PC-9 (cell line): ENCODE measurements around the gene PGAM1.

Source experiments
- EZH2 ChIP-seq: fragments of 200-600 bp; sonication (generic); IDR thresholded peaks from 2 replicates; pipeline ENCODE4 v1.8.0; 2017; ENCODE audit warnings: antibody characterized with exemption, low read depth
- TF ChIP-seq, protein P1 (sequence below): fragments of 200-600 bp; sonication (generic); conservative IDR thresholded peaks from 2 replicates; pipeline ENCODE4 v1.6.1; 2017; ENCODE audit warnings: mixed run types, antibody characterized with exemption, mild to moderate bottlenecking, moderate library complexity

DNA sequence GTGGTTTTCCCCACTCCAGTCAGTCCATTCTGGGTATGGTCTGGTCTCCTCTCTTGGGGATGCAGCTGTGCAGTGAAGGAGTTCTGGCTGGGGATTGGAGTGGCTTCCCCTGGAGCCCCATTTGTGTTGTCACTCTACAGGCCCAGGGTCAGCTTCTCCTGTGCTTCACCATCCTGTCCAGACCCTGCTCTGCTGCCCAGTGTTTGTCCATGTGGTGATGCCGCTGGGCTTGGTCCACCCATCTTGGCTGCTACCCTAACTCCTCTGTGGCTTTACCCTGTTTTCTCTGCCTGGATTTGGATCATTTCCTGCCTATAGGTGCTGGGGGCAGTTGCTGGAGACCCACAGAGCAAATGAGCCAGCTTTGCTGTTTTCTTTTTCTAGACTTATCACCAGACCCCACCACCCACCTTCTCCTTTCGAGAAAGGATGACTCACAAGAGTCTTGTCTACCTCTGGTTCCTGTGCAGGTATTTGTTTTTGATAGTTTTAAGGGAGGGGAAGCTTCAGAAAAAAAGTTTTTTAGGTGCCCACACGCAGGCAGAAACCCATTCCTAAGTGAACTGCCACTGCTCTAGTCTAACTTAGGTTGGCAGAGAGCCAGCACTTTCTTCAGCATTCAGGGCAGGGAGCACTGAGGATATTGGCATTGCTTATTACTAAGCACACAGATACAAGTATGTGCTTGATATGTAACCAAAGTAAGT lies 28.5 kb downstream of the PGAM1 start:
- TF ChIP-seq, protein P1, sequence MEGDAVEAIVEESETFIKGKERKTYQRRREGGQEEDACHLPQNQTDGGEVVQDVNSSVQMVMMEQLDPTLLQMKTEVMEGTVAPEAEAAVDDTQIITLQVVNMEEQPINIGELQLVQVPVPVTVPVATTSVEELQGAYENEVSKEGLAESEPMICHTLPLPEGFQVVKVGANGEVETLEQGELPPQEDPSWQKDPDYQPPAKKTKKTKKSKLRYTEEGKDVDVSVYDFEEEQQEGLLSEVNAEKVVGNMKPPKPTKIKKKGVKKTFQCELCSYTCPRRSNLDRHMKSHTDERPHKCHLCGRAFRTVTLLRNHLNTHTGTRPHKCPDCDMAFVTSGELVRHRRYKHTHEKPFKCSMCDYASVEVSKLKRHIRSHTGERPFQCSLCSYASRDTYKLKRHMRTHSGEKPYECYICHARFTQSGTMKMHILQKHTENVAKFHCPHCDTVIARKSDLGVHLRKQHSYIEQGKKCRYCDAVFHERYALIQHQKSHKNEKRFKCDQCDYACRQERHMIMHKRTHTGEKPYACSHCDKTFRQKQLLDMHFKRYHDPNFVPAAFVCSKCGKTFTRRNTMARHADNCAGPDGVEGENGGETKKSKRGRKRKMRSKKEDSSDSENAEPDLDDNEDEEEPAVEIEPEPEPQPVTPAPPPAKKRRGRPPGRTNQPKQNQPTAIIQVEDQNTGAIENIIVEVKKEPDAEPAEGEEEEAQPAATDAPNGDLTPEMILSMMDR: no peak
- no peak for TF ChIP-seq EZH2
